CD4-positive, alpha-beta T cell (primary cell): ENCODE measurements around the gene MSMP. TPM values are rescaled to one million over a fixed set of nuclear protein-coding genes. Genes with fewer than 3 reads are reported as not detected.

Experiments used
- ATAC-seq: fragments of 200-7000 bp; cut with Tn5 transposase; one replicate; pipeline ENCODE4 v1.10.0; 2022; ENCODE audit warnings: mild to moderate bottlenecking; ENCODE audit not compliant: poor library complexity
- CTCF ChIA-PET: fragments of 350-600 bp; sonication (Branson Sonifier 250); formaldehyde crosslinking; loops from one replicate; lab custom pipeline; 2021; ENCODE audit warnings: antibody characterized with exemption, inconsistent platforms; lab: Charles Lee
- POLR2A ChIA-PET: fragments of 350-600 bp; sonication (Branson Sonifier 250); formaldehyde crosslinking; loops from one replicate; lab custom pipeline; 2021; ENCODE audit warnings: antibody characterized with exemption, inconsistent platforms; lab: Charles Lee
- DNase-seq, 14 experiments: peaks; one replicate each; pipeline ENCODE4 v3.0.0-alpha.2; 2013 to 2020; ENCODE audit warnings: mixed read lengths in 2 of 14
- H3K27ac ChIP-seq, 2 donors: one replicate each; pipeline versions ENCODE4 v1.5.1 to v1.7.0; 2013; ENCODE audit warnings: low read length in 2 of 2, low read depth in 1 of 2, mild to moderate bottlenecking in 1 of 2
- H3K27me3 ChIP-seq, 2 experiments: 1 replicate in 1 of 2; 2 replicates in 1 of 2; pipeline versions ENCODE4 v1.6.1 to v1.7.0; 2013; ENCODE audit warnings: low read length in 2 of 2, control low read depth in 1 of 2, mild to moderate bottlenecking in 1 of 2, moderate library complexity in 1 of 2; ENCODE audit not compliant: insufficient read depth in 2 of 2, control insufficient read depth in 1 of 2
- H3K36me3 ChIP-seq: one replicate; pipeline ENCODE4 v1.6.1; 2013; ENCODE audit warnings: low read length, control low read depth; ENCODE audit not compliant: insufficient read depth
- H3K4me1 ChIP-seq: one replicate; pipeline ENCODE4 v1.6.1; 2013; ENCODE audit warnings: low read length, control low read depth; ENCODE audit not compliant: insufficient read depth
- H3K4me3 ChIP-seq: one replicate; pipeline ENCODE4 v1.5.1; 2013; ENCODE audit warnings: mild to moderate bottlenecking, low read length, moderate library complexity
- H3K9me3 ChIP-seq, 2 experiments: 1 replicate in 1 of 2; 2 replicates in 1 of 2; pipeline versions ENCODE4 v1.6.1 to v1.7.0; 2013; ENCODE audit warnings: low read length in 2 of 2, mild to moderate bottlenecking in 2 of 2, control low read depth in 1 of 2, moderate library complexity in 1 of 2; ENCODE audit not compliant: control insufficient read depth in 1 of 2, insufficient read depth in 1 of 2
- H3K27ac Mint-ChIP-seq: one replicate; pipeline ENCODE4 v1.8.0; 2020; ENCODE audit warnings: mixed read lengths
- H3K27me3 Mint-ChIP-seq: one replicate; pipeline ENCODE4 v1.8.0; 2021; ENCODE audit warnings: mixed read lengths
- H3K36me3 Mint-ChIP-seq: one replicate; pipeline ENCODE4 v1.8.0; 2021; ENCODE audit warnings: low read depth, mixed read lengths
- H3K4me1 Mint-ChIP-seq: one replicate; pipeline ENCODE4 v1.8.0; 2021; ENCODE audit warnings: low read depth, mixed read lengths
- H3K4me3 Mint-ChIP-seq: one replicate; pipeline ENCODE4 v1.8.0; 2020; ENCODE audit warnings: mild to moderate bottlenecking, mixed read lengths
- H3K9me3 Mint-ChIP-seq: one replicate; pipeline ENCODE4 v1.8.0; 2020; ENCODE audit warnings: mixed read lengths
- intact Hi-C, 2 experiments: fragments of 100-400 bp; cut with DNase I in 1 of 2; cut with micrococcal nuclease in 1 of 2; formaldehyde crosslinking; loops; one replicate each; pipeline versions ENCODE4 v1.15.1 to v1.9.0; 2023 to 2025; cut with DNase I, micrococcal nuclease
- total RNA-seq, 174 experiments: library from RNA in 2 of 174; stranded (reverse) in 2 of 174; gene quantifications; one replicate each; pipeline ENCODE4 v1.2.3 and lab custom pipeline; 2021 to 2026
- TF ChIP-seq, protein P1 (sequence below): fragments of 200-600 bp; IDR thresholded peaks from one replicate; pipeline ENCODE4 v1.8.0; 2022; ENCODE audit warnings: antibody characterized with exemption, mild to moderate bottlenecking

The MSMP gene
- total RNA-seq, 2 experiments from 2014 or later, result not detected

DNA sequence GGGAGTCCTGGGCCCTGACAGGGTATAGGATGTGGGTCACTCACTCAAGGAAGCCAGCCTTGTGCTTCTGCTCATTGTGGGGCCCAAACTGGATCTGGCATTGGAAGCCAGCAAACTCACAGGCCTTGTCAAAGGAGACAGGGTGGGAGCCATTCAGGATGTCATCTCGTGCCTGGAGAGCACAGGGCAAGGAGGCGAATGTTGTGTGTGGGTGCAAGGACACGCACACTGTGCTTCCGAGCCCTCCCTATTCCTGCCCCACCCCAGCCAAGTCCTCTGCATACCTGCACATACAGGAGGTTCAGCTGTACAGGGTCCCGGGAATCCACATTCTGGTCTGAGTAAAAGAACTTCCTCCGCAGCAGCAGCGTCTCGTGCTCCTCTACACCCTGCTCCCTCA is 30.2 kb downstream of the MSMP start:
- Histone ChIP-seq H3K4me1 (peaks cover 30% of the 10 kb centered on the region), H3K27me3 (no peaks in the 10 kb centered on the region), H3K36me3 (peaks cover 87% of the 10 kb centered on the region), H3K9me3 (no peaks in the 10 kb centered on the region), H3K27ac (no peak overlapping the region), H3K4me3 (no peak overlapping the region)
- Mint-ChIP-seq H3K4me3 (no peak overlapping the region), H3K4me1 (peaks cover 6% of the 10 kb centered on the region), H3K9me3 (no peaks in the 10 kb centered on the region), H3K36me3 (peaks cover 78% of the 10 kb centered on the region), H3K27ac (no peak overlapping the region), H3K27me3 (no peaks in the 10 kb centered on the region)
- POLR2A ChIA-PET, result interaction anchor here (1.0 kb wide), 1 partner anchor 8 kb away, joined by 3 read pairs; the partner anchor contains the start of genes CREB3 and TLN1
- intact Hi-C loops, result no loop called here
- DNase-seq (no peak), ATAC-seq (no peak)
- TF ChIP-seq, protein P1, sequence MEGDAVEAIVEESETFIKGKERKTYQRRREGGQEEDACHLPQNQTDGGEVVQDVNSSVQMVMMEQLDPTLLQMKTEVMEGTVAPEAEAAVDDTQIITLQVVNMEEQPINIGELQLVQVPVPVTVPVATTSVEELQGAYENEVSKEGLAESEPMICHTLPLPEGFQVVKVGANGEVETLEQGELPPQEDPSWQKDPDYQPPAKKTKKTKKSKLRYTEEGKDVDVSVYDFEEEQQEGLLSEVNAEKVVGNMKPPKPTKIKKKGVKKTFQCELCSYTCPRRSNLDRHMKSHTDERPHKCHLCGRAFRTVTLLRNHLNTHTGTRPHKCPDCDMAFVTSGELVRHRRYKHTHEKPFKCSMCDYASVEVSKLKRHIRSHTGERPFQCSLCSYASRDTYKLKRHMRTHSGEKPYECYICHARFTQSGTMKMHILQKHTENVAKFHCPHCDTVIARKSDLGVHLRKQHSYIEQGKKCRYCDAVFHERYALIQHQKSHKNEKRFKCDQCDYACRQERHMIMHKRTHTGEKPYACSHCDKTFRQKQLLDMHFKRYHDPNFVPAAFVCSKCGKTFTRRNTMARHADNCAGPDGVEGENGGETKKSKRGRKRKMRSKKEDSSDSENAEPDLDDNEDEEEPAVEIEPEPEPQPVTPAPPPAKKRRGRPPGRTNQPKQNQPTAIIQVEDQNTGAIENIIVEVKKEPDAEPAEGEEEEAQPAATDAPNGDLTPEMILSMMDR, result no peak
- CTCF ChIA-PET, result interaction anchor here (0.6 kb wide), 1 partner anchor 113 kb away, joined by 3 read pairs; no protein-coding TSS in a partner anchor

DNA sequence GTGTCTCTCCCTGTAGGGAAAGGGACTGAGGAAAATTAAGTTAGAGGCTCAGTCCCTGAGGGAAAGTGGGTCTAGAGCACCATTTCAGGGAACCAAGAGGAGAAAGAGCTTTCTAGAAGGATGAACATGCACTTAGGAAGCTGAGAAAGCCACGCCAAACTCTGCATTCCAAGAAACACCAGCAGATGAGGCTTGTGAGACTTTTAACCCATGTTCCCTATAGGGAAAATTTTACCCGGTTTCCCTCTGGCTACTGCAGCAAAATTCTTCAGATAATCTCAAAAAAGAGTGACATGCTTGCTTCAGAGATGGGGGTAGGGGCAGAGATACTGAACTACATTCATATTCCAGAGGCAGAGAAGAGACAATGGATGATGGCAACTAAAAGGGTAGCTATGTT is 30.6 kb downstream of the MSMP start:
- TF ChIP-seq, protein P1, result no peak
- Histone ChIP-seq H3K4me3 (no peak overlapping the region), H3K9me3 (no peaks in the 10 kb centered on the region), H3K4me1 (peaks cover 25% of the 10 kb centered on the region), H3K27ac (no peak overlapping the region), H3K27me3 (no peaks in the 10 kb centered on the region), H3K36me3 (peaks cover 92% of the 10 kb centered on the region)
- no peak for DNase-seq
- no peak for ATAC-seq
- intact Hi-C loops, result no loop called here
- peaks cover 81% of the 10 kb centered on the region for H3K36me3 Mint-ChIP-seq
- POLR2A ChIA-PET, result interaction anchor here (1.0 kb wide), 1 partner anchor 9 kb away, joined by 3 read pairs; the partner anchor contains the start of genes CREB3 and TLN1
- no peaks in the 10 kb centered on the region for H3K9me3 Mint-ChIP-seq
- H3K4me3 Mint-ChIP-seq, result no peak overlapping the region
- no peaks in the 10 kb centered on the region for H3K27me3 Mint-ChIP-seq
- H3K27ac Mint-ChIP-seq, result peak overlapping the region; percentile 24
- H3K4me1 Mint-ChIP-seq, result peaks cover 6% of the 10 kb centered on the region
- CTCF ChIA-PET, result no interaction called here

DNA sequence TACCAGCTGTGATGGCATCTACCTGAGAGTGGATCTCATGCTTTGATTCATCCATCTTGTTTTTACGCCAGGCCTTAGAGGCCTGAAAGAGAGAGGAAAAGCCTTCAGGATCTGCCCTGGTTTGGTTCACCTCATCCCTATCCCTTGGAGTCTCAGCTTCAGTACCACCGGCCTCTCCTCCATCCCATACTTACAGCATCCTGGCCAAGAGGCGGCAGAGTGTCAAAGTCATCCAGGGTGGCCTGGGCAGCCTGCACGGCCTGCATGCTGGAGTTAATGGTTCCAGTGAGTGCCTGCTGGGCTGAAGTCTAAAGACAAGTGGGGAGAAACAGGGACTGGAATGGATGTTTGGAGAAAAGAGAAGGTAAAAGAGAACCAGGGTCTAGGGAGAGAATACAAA is 34.5 kb downstream of the MSMP start:
- Mint-ChIP-seq H3K4me3 (no peak overlapping the region), H3K27ac (no peak overlapping the region), H3K36me3 (peaks cover 98% of the 10 kb centered on the region), H3K4me1 (peaks cover 2% of the 10 kb centered on the region), H3K27me3 (no peaks in the 10 kb centered on the region), H3K9me3 (no peaks in the 10 kb centered on the region)
- Histone ChIP-seq H3K36me3 (peaks cover 99% of the 10 kb centered on the region), H3K4me1 (no peaks in the 10 kb centered on the region), H3K9me3 (no peaks in the 10 kb centered on the region), H3K27ac (no peak overlapping the region), H3K27me3 (no peaks in the 10 kb centered on the region), H3K4me3 (no peak overlapping the region)
- no peak for DNase-seq
- intact Hi-C loops, result no loop called here
- CTCF ChIA-PET, result no interaction called here
- TF ChIP-seq, protein P1, result no peak
- POLR2A ChIA-PET, result no interaction called here
- no peak for ATAC-seq
